ENCODE measurements around the gene SLC6A17.
A peak's percentile ranks its signal among the peaks of the same experiment; 100 is the strongest.

Gene SLC6A17

DNA sequence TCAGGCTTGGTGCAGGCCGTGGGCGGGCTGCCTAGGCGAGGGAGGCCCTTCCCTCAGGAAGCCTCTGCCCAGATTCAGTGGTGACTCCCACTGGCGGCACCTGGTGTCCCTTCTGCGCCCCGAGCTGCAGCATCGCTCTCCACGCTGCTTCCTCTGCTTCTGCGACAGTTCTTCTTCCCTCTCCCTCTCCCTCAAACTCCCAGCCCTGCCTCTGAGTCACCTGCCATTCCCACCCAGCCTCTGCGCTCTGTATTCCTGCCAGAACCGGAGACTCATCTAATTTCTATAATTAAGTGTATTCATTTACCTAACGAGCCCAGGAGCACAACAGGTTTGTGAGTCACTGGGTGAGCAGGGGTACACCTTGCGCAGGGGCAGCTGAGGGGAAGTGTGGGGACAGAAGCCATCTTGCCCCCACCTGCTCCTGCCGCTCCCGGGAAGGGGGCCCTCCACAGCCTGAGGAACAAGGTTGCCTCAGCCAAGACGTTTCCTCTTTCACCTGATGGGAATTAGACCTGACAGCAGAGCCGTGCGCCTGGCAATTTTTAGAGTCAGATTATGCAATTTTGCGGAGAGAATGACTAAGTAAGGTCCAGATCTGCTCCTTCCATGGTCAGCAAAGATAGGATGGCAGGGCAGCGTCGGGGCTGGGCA is 79.2 kb downstream of the SLC6A17 start:
- ATAC-seq: peak; percentile 85
- TF ChIP-seq ISL1 (CRISPR knock-in tag; IDR thresholded peaks at IDR 0.05) (peak; percentile 47), OSR1 (CRISPR knock-in tag; IDR thresholded peaks at IDR 0.05) (no peak)

DNA sequence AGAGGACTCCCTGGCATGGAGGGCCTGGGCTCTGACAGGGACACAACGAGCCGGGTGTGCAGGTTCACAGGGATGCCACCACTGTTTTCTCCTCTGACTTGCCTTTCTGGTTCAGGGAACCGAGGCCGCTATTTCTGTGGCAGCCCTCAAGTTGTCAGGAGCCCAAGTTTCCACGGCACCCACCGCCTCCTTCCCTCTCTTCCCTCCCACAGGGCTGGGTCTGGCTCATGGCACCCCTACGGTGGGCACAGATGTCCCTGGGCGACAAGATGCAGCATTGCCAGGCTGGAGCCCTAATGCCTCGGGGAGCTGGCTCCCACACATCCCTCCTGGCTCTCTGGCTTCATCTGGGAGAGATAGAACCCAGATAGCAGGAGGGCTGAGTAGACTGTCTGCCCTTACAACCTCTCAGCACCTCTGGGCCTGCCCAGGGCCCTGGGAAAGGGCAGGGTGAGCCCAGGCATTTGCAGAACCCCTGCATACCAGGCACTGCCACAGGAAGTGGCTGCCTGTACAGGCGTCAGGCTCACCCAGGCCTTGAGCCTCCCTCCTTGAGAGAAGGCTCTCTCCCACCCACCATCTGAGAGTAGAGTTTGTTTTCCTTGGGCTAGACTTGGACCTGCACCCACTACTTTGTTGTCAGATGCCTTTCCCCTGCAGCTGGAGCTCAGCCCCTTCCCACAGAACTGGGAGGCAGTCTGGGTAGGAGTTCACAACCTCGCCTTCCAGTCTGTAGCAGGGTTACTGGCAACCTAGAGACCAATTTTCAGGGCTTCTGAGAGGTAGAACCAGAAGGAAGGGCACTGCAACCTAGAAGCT is 80.3 kb downstream of the SLC6A17 start:
- TF ChIP-seq, protein P1, sequence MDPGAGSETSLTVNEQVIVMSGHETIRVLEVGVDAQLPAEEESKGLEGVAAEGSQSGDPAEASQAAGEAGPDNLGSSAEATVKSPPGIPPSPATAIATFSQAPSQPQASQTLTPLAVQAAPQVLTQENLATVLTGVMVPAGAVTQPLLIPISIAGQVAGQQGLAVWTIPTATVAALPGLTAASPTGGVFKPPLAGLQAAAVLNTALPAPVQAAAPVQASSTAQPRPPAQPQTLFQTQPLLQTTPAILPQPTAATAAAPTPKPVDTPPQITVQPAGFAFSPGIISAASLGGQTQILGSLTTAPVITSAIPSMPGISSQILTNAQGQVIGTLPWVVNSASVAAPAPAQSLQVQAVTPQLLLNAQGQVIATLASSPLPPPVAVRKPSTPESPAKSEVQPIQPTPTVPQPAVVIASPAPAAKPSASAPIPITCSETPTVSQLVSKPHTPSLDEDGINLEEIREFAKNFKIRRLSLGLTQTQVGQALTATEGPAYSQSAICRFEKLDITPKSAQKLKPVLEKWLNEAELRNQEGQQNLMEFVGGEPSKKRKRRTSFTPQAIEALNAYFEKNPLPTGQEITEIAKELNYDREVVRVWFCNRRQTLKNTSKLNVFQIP (CRISPR knock-in tag; IDR thresholded peaks at IDR 0.05; ENCODE audit: borderline replicate concordance, low read depth): no peak
- TF ChIP-seq TOX (CRISPR knock-in tag; IDR thresholded peaks at IDR 0.05; ENCODE audit: borderline replicate concordance): no peak
- TF ChIP-seq ESRRG (CRISPR knock-in tag; IDR thresholded peaks at IDR 0.05): no peak
- TF ChIP-seq ZNF565 (CRISPR knock-in tag; conservative IDR thresholded peaks at IDR 0.05; ENCODE audit: low read depth): no peak
- TF ChIP-seq SNAI2 (CRISPR knock-in tag; IDR thresholded peaks at IDR 0.05): no peak
- no peak for TF ChIP-seq GLIS3 (CRISPR knock-in tag; IDR thresholded peaks at IDR 0.05)
- TF ChIP-seq, protein P2, sequence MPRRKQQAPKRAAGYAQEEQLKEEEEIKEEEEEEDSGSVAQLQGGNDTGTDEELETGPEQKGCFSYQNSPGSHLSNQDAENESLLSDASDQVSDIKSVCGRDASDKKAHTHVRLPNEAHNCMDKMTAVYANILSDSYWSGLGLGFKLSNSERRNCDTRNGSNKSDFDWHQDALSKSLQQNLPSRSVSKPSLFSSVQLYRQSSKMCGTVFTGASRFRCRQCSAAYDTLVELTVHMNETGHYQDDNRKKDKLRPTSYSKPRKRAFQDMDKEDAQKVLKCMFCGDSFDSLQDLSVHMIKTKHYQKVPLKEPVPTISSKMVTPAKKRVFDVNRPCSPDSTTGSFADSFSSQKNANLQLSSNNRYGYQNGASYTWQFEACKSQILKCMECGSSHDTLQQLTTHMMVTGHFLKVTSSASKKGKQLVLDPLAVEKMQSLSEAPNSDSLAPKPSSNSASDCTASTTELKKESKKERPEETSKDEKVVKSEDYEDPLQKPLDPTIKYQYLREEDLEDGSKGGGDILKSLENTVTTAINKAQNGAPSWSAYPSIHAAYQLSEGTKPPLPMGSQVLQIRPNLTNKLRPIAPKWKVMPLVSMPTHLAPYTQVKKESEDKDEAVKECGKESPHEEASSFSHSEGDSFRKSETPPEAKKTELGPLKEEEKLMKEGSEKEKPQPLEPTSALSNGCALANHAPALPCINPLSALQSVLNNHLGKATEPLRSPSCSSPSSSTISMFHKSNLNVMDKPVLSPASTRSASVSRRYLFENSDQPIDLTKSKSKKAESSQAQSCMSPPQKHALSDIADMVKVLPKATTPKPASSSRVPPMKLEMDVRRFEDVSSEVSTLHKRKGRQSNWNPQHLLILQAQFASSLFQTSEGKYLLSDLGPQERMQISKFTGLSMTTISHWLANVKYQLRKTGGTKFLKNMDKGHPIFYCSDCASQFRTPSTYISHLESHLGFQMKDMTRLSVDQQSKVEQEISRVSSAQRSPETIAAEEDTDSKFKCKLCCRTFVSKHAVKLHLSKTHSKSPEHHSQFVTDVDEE (CRISPR knock-in tag; IDR thresholded peaks at IDR 0.05): no peak
- ATAC-seq: 0 out of 3 replicates have a peak, but pooled peaks have one; percentile 5

DNA sequence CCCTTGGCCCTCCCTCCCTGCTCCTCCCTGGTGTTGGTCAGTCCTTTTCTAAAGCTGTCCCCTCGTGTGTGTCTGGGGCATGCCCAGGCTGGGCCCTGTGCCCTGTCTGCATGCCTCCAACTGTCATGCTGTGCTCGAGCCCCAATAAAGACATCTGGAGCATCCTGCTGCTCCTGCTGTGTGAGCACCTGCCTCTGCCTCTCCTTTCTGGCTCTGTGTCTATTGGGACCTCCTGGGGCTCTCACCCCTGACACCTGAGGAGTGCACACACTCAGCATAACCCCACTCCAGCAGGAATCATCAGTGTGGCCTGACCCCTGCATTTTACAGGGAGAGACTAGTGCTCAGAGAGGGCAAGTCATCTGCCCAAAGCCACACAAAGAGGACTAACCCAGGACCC is 83.6 kb downstream of the SLC6A17 start:
- TF ChIP-seq GLIS3 (CRISPR knock-in tag; IDR thresholded peaks at IDR 0.05): no peak
- no peak for TF ChIP-seq ESRRG (CRISPR knock-in tag; IDR thresholded peaks at IDR 0.05)
- no peak for TF ChIP-seq PPARA (CRISPR knock-in tag; IDR thresholded peaks at IDR 0.05; ENCODE audit: borderline replicate concordance)
- TF ChIP-seq ISL1 (CRISPR knock-in tag; IDR thresholded peaks at IDR 0.05): no peak
- TF ChIP-seq OSR1 (CRISPR knock-in tag; IDR thresholded peaks at IDR 0.05): no peak
- no peak for TF ChIP-seq ZC3H10 (CRISPR knock-in tag; IDR thresholded peaks at IDR 0.05)
- TF ChIP-seq ZNF70 (CRISPR knock-in tag; IDR thresholded peaks at IDR 0.05): no peak
- TF ChIP-seq BACH2 (CRISPR knock-in tag; IDR thresholded peaks at IDR 0.05; ENCODE audit: borderline replicate concordance): no peak
- TF ChIP-seq ZNF565 (CRISPR knock-in tag; conservative IDR thresholded peaks at IDR 0.05; ENCODE audit: low read depth): no peak
- no peak for TF ChIP-seq TCF4 (CRISPR knock-in tag; IDR thresholded peaks at IDR 0.05; ENCODE audit: borderline replicate concordance)
- TF ChIP-seq, protein P3, sequence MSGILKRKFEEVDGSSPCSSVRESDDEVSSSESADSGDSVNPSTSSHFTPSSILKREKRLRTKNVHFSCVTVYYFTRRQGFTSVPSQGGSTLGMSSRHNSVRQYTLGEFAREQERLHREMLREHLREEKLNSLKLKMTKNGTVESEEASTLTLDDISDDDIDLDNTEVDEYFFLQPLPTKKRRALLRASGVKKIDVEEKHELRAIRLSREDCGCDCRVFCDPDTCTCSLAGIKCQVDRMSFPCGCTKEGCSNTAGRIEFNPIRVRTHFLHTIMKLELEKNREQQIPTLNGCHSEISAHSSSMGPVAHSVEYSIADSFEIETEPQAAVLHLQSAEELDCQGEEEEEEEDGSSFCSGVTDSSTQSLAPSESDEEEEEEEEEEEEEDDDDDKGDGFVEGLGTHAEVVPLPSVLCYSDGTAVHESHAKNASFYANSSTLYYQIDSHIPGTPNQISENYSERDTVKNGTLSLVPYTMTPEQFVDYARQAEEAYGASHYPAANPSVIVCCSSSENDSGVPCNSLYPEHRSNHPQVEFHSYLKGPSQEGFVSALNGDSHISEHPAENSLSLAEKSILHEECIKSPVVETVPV (CRISPR knock-in tag; IDR thresholded peaks at IDR 0.05): no peak
- TF ChIP-seq, protein P4, sequence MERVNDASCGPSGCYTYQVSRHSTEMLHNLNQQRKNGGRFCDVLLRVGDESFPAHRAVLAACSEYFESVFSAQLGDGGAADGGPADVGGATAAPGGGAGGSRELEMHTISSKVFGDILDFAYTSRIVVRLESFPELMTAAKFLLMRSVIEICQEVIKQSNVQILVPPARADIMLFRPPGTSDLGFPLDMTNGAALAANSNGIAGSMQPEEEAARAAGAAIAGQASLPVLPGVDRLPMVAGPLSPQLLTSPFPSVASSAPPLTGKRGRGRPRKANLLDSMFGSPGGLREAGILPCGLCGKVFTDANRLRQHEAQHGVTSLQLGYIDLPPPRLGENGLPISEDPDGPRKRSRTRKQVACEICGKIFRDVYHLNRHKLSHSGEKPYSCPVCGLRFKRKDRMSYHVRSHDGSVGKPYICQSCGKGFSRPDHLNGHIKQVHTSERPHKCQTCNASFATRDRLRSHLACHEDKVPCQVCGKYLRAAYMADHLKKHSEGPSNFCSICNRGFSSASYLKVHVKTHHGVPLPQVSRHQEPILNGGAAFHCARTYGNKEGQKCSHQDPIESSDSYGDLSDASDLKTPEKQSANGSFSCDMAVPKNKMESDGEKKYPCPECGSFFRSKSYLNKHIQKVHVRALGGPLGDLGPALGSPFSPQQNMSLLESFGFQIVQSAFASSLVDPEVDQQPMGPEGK (CRISPR knock-in tag; IDR thresholded peaks at IDR 0.05; ENCODE audit: borderline replicate concordance): no peak
- ATAC-seq: no peak

- no peak for TF ChIP-seq CREB5 (CRISPR knock-in tag; IDR thresholded peaks at IDR 0.05; ENCODE audit: low read depth)
- no peak for TF ChIP-seq ARNTL (CRISPR knock-in tag; IDR thresholded peaks at IDR 0.05; ENCODE audit: borderline replicate concordance, low read depth)
- no peak for TF ChIP-seq ZFP30 (CRISPR knock-in tag; IDR thresholded peaks at IDR 0.05)
- no peak for TF ChIP-seq BACH2 (CRISPR knock-in tag; IDR thresholded peaks at IDR 0.05; ENCODE audit: borderline replicate concordance)
- no peak for TF ChIP-seq TCF4 (CRISPR knock-in tag; IDR thresholded peaks at IDR 0.05; ENCODE audit: borderline replicate concordance)
- TF ChIP-seq SNAI2 (CRISPR knock-in tag; IDR thresholded peaks at IDR 0.05): no peak
- TF ChIP-seq PPARA (CRISPR knock-in tag; IDR thresholded peaks at IDR 0.05; ENCODE audit: borderline replicate concordance): no peak
- no peak for TF ChIP-seq ZFP3 (CRISPR knock-in tag; IDR thresholded peaks at IDR 0.05)
- TF ChIP-seq, protein P3 (CRISPR knock-in tag; IDR thresholded peaks at IDR 0.05): no peak
- no peak for TF ChIP-seq CSDC2 (CRISPR knock-in tag; IDR thresholded peaks at IDR 0.05)
- ATAC-seq: no peak; the same call in 2 of the 3 replicates
Measured at GRCh38 chr1:110234691-110235090, 84.4 kb downstream of the SLC6A17 start.
